HG02642 (cell line): ENCODE data around the gene PCDHB9.
"Not testable (repeated sequence)": the region's sequence is repeated elsewhere in the genome, so short reads cannot be mapped to it uniquely, and the experiment has no call there.

Source experiments
- ATAC-seq: cut with Tn5 transposase; IDR thresholded peaks from one replicate; pipeline ENCODE4 v1.9.1; 2021; ENCODE audit warnings: mild to moderate bottlenecking; ENCODE audit not compliant: unreplicated experiment, poor library complexity

Gene PCDHB9

DNA sequence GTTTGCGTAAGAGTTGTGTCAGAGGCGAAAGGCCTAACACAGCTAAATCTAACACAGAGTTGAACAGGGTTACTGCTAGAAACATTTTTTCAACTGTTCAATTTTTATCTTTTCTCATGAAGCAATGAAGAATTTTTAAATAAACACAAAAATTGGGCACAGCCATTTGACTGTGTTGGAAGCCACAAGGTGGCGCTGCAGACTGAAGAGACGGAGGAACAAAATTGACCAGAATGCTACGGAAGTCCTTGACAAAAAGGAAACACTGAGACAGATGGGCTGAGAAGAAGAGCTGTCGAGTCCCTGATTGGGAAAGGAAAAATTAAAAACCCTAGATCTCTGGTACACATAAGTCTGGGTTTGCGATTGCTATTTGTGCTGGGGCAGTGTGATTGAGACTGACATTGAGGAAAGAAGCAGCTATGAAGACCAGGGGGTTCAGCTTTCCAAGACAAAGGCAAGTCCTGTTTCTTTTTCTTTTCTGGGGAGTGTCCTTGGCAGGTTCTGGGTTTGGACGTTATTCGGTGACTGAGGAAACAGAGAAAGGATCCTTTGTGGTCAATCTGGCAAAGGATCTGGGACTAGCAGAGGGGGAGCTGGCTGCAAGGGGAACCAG is at the start of gene PCDHB9:
Gene PCDHB9 (plus strand): TSS at position 265 of the 616 bp plus-strand sequence. CDS start 158 bp downstream, at position 423.
- ATAC-seq, result no peak

DNA sequence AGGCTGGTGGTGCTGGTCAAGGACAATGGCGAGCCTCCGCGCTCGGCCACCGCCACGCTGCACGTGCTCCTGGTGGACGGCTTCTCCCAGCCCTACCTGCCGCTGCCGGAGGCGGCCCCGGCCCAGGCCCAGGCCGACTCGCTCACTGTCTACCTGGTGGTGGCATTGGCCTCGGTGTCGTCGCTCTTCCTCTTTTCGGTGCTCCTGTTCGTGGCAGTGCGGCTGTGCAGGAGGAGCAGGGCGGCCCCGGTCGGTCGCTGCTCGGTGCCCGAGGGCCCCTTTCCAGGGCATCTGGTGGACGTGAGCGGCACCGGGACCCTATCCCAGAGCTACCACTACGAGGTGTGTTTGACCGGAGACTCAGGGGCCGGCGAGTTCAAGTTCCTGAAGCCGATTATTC is 49.6 kb upstream of the PCDHB9 start:
- ATAC-seq, result not testable (repeated sequence)

DNA sequence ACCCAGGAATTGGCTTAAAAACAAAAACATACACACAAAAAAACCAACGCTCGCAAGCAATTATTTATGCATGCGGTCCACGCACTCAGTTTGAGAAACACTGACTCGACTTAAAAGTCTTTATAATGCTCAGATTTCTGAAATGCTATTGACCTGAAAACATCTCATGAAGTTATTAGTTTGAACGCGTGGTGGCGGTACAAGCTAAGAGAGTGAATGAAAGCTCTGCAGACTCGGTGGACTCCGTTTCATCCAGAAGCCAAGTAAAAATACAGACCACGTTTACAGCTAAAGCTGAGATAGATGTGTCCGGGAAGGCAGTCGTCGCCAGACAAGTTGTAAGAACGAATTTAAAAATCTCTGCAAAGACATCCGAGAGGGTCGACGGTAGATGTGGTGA is 37.1 kb upstream of the PCDHB9 start, which contains the start of gene PCDHB6:
Gene PCDHB6 (plus strand): TSS at position 246 of the 400 bp plus-strand sequence. CDS start 201 bp downstream, outside the sequence.
- no peak for ATAC-seq

DNA sequence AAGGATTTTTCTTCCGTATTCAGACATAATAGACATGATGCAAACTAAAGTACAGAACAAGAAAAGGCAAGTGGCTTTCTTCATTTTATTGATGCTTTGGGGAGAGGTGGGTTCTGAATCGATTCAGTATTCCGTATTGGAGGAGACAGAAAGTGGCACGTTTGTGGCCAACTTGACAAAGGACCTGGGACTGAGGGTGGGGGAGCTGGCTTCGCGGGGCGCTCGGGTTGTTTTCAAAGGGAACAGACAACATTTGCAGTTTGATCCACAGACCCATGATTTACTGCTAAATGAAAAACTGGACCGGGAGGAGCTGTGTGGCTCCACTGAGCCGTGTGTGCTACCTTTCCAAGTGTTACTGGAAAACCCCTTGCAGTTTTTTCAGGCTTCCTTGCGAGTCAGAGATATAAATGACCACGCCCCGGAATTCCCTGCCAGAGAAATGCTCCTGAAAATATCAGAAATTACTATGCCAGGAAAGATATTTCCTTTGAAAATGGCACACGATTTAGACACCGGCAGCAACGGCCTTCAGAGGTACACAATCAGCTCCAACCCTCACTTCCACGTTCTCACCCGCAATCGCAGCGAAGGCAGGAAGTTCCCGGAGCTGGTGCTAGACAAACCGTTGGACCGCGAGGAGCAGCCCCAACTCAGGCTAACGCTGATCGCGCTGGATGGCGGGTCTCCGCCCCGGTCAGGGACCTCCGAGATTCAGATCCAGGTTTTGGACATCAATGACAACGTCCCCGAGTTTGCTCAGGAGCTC is 36.6 kb upstream of the PCDHB9 start:
- no peak for ATAC-seq

DNA sequence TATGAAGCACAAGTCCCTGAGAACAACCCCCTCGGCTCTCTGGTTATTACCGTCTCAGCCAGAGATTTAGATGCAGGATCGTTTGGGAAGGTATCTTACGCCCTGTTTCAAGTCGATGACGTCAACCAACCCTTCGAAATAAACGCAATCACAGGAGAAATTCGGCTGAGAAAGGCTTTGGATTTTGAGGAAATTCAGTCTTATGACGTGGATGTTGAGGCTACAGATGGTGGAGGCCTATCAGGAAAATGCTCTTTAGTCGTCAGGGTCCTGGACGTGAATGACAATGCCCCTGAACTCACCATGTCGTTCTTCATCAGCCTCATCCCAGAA is 36.0 kb upstream of the PCDHB9 start:
- no peak for ATAC-seq

DNA sequence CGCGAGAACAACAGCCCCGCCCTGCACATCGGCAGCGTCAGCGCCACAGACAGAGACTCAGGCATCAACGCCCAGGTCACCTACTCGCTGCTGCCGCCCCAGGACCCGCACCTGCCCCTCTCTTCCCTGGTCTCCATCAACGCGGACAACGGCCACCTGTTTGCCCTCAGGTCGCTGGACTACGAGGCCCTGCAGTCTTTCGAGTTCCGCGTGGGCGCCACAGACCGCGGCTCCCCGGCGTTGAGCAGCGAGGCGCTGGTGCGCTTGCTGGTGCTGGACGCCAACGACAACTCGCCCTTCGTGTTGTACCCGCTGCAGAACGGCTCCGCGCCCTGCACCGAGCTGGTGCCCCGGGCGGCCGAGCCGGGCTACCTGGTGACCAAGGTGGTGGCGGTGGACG is 35.3 kb upstream of the PCDHB9 start:
- not testable (repeated sequence) for ATAC-seq

DNA sequence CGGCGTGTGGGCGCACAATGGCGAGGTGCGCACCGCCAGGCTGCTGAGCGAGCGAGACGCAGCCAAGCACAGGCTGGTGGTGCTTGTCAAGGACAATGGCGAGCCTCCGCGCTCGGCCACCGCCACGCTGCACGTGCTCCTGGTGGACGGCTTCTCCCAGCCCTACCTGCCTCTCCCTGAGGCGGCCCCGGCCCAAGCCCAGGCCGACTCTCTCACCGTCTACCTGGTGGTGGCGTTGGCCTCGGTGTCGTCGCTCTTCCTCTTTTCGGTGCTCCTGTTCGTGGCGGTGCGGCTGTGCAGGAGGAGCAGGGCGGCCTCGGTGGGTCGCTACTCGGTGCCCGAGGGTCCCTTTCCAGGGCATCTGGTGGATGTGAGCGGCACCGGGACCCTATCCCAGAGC is 34.9 kb upstream of the PCDHB9 start:
- not testable (repeated sequence) for ATAC-seq

DNA sequence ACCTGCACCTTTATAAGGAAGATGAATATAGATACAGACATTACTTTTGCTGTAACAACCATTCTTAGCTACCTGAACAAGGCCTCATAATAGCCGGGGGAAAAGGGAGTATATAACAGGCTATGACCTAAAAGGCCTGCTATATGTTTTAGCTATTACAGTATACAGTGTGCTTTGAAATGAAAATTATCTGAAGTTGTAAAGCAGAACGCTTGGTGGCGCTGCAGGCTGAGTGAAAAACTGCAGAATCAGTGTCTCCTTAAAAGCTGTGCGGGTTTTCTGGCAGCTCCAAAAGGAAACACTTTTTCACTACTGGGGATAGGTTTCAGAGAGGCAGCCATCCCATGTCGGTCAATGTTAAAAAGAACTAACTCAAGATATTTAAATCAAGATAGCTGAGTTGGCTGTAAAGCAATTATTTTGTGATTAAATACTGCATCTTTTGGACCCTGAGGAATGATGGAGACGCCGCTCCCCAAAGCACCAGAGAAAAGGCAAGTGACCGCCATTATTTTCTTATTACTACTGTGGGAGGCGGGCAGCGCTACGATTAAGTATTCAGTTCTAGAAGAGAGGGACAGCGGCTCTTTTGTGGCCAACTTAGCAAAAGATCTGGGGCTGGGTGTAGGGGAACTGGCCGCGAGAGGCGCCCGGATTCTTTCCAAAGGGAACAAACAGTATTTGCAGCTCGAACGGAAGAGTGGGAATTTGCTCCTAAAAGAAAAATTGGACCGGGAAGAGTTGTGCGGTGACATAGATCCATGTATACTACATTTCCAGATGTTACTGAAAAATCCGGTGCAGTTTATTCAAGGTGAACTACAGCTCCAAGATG is 31.2 kb upstream of the PCDHB9 start:
- no peak for ATAC-seq

DNA sequence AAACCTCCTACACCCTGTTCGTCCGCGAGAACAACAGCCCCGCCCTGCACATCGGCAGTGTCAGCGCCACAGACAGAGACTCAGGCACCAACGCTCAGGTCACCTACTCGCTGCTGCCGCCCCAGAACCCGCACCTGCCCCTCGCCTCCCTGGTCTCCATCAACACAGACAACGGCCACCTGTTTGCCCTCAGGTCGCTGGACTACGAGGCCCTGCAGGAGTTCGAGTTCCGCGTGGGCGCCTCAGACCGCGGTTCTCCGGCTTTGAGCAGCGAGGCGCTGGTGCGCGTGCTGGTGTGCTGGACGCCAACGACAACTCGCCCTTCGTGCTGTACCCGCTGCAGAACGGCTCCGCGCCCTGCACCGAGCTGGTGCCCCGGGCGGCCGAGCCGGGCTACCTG is 29.6 kb upstream of the PCDHB9 start:
- not testable (repeated sequence) for ATAC-seq

DNA sequence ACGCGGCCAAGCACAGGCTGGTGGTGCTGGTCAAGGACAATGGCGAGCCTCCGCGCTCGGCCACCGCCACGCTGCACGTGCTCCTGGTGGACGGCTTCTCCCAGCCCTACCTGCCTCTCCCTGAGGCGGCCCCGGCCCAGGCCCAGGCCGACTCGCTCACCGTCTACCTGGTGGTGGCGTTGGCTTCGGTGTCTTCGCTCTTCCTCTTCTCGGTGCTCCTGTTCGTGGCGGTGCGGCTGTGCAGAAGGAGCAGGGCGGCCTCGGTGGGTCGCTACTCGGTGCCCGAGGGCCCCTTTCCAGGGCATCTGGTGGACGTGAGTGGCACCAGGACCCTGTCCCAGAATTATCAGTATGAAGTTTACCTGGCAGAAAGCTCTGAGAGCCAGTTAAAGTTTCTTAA is 29.1 kb upstream of the PCDHB9 start:
- not testable (repeated sequence) for ATAC-seq

DNA sequence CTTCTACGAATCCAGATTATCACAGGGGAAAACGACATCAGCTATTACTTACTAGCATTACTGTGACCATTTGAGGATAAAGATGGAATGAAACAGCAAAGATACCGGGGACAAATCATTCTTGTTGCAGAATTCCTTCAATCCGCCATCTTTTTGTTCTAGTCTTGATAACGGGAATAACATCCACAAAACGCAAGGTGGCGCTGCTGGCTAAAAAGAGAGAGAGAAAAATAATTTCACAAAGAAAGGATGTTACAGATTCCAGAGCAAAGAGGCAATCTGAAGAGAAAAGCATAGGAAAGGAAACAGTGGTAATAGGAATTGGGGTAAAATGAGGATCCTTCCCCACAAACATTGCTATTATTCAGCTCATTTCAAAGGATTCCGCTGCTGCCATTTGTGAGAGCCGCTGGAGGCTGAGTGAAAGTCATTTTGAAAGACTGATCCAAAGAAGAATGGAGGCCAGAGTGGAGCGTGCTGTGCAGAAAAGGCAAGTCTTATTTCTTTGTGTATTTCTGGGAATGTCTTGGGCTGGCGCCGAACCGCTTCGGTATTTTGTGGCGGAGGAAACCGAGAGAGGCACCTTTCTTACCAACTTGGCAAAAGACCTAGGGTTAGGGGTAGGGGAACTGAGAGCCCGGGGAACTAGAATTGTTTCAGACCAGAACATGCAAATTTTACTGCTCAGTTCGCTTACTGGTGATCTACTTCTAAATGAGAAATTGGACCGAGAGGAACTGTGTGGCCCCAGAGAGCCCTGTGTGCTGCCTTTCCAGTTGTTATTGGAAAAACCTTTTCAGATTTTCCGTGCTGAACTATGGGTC is 14.4 kb upstream of the PCDHB9 start, which contains the start of gene PCDHB7:
Gene PCDHB7 (plus strand): TSS at position 264 of the 824 bp plus-strand sequence. CDS start 192 bp downstream, at position 456.
- no peak for ATAC-seq

DNA sequence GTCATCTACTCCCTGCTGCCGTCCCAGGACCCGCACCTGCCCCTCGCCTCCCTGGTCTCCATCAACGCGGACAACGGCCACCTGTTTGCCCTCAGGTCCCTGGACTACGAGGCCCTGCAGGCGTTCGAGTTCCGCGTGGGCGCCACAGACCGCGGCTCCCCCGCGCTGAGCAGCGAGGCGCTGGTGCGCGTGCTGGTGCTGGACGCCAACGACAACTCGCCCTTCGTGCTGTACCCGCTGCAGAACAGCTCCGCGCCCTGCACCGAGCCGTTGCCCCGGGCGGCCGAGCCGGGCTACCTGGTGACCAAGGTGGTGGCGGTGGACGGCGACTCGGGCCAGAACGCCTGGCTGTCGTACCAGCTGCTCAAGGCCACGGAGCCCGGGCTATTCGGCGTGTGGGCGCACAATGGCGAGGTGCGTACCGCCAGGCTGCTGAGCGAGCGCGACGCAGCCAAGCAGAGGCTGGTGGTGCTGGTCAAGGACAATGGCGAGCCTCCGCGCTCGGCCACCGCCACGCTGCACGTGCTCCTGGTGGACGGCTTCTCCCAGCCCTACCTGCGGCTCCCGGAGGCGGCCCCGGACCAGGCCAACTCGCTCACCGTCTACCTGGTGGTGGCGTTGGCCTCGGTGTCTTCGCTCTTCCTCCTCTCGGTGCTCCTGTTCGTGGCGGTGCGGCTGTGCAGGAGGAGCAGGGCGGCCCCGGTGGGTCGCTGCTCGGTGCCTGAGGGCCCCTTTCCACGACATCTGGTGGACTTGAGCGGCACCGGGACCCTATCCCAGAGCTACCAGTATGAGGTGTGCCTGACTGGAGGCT is 12.5 kb upstream of the PCDHB9 start:
- ATAC-seq, result not testable (repeated sequence)

DNA sequence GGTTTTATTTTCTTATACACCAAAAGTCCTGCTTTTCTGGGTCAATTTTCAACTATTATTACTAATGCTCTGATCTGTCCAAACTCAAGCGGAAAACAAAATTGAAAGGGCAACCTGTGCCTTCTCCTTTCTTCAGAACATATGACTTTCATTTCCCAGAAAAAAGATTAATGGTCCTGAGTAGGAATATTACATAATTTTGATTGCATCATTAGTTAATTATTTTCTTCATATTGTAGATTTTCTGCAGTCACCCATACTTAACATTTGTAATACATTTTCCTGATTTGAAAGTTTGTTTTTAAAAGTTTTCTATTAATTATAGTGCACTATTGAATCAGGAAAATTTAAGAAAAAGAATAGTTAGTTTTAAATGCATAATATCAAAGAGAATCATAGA is 11.0 kb upstream of the PCDHB9 start:
- no peak for ATAC-seq

DNA sequence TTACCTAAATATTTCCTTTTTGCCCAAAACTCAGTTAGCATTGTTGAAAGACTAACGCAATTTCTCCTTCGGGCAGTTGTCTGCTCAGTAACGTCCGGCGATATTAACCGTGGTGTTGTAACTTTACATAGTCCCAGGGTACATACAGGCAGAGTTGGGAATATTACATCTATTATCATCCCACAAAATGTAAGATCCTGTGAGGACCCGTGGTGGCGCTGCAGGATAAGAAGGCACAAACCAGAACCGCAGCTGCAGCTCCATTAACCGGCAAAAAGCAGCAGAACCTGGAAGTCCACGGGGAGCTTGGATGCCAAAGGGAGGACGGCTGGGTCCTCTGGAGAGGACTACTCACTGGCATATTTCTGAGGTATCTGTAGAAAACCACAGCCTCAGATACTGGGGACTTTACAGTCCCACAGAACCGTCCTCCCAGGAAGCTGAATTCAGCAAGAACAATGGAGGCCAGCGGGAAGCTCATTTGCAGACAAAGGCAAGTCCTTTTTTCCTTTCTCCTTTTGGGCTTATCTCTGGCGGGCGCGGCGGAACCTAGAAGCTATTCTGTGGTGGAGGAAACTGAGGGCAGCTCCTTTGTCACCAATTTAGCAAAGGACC is 9.3 kb upstream of the PCDHB9 start, which contains the start of gene PCDHB8:
Gene PCDHB8 (plus strand): TSS at position 214 of the 615 bp plus-strand sequence. CDS start 245 bp downstream, at position 459.
- ATAC-seq, result not testable (repeated sequence)

DNA sequence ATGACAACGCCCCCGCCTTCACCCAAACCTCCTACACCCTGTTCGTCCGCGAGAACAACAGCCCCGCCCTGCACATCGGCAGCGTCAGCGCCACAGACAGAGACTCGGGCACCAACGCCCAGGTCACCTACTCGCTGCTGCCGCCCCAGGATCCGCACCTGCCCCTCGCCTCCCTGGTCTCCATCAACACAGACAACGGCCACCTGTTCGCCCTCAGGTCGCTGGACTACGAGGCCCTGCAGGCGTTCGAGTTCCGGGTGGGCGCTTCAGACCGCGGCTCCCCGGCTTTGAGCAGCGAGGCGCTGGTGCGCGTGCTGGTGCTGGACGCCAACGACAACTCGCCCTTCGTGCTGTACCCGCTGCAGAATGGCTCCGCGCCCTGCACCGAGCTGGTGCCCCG is 7.6 kb upstream of the PCDHB9 start:
- not testable (repeated sequence) for ATAC-seq

DNA sequence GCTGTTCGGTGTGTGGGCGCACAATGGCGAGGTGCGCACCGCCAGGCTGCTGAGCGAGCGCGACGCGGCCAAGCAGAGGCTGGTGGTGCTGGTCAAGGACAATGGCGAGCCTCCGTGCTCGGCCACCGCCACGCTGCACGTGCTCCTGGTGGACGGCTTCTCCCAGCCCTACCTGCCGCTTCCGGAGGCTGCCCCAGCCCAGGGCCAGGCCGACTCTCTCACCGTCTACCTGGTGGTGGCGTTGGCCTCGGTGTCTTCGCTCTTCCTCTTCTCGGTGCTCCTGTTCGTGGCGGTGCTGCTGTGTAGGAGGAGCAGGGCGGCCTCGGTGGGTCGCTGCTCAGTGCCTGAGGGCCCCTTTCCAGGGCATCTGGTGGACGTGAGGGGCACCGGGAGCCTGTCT is 7.1 kb upstream of the PCDHB9 start:
- not testable (repeated sequence) for ATAC-seq

DNA sequence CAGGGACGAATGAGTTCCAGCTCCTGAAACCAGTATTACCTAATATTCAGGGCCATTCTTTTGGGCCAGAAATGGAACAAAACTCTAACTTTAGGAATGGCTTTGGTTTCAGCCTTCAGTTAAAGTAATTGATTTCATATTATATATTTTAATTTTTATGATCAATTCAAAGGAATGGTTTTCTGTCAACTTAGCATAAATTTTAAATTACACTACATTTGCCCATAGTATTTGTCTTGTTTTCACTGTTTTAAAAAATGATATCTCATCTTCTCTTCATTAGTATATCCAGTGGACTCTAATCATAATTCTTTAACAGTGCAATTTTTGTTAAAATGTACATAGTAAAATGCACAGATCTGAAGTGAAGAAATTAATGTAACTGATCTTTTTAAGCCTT is 6.6 kb upstream of the PCDHB9 start:
- ATAC-seq, result no peak

DNA sequence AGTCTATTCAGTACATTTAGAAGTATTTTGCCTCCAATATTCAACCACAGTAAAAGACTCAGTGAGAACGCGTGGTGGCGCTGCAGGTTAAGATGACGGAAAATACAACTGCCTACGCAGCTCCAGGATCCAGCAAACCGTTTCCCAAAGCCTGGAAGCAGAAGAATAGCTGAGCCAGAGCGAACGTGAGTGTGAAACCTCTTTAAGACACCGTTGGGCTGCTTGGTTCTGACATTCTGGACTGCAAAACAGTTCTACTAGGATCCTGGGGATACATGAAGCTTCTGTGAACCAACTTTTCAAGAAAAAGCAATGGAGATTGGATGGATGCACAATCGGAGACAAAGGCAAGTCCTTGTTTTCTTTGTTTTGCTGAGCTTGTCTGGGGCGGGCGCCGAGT is 4.7 kb upstream of the PCDHB9 start, which contains the start of gene PCDHB16:
Gene PCDHB16 (plus strand): TSS at position 140 of the 400 bp plus-strand sequence. CDS start 173 bp downstream, at position 313.
- no peak for ATAC-seq
